Ishikawa (cell line): ENCODE data around the gene AGMO.

Experiments
- CEBPB ChIP-seq: IDR thresholded peaks from 2 replicates; pipeline ENCODE4 v1.6.1; 2012
- CREB1 ChIP-seq: IDR thresholded peaks from 2 replicates; pipeline ENCODE4 v1.6.1; 2012; ENCODE audit warnings: low read depth
- EGR1 ChIP-seq: IDR thresholded peaks from 2 replicates; pipeline ENCODE4 v1.6.1; 2012
- EP300 ChIP-seq: IDR thresholded peaks from 2 replicates; pipeline ENCODE4 v1.6.1; 2012; ENCODE audit warnings: borderline replicate concordance
- FOXM1 ChIP-seq: IDR thresholded peaks from 2 replicates; pipeline ENCODE4 v1.6.1; 2012; ENCODE audit warnings: low read depth, borderline replicate concordance
- MAX ChIP-seq: IDR thresholded peaks from 2 replicates; pipeline ENCODE4 v1.6.1; 2012
- NFIC ChIP-seq: IDR thresholded peaks from 2 replicates; pipeline ENCODE4 v1.6.1; 2012
- RAD21 ChIP-seq: IDR thresholded peaks from 2 replicates; pipeline ENCODE4 v1.6.1; 2012; ENCODE audit warnings: low read depth
- REST ChIP-seq: IDR thresholded peaks from 2 replicates; pipeline ENCODE4 v1.6.1; 2012; ENCODE audit warnings: low read depth, mild to moderate bottlenecking
- TAF1 ChIP-seq: IDR thresholded peaks from 2 replicates; pipeline ENCODE4 v1.6.1; 2012; ENCODE audit warnings: low read depth, mild to moderate bottlenecking
- TCF12 ChIP-seq: IDR thresholded peaks from 2 replicates; pipeline ENCODE4 v1.6.1; 2012; ENCODE audit warnings: low read depth
- TEAD4 ChIP-seq: IDR thresholded peaks from 2 replicates; pipeline ENCODE4 v1.6.1; 2012
- USF1 ChIP-seq: IDR thresholded peaks from 2 replicates; pipeline ENCODE4 v1.6.1; 2012
- YY1 ChIP-seq: IDR thresholded peaks from 2 replicates; pipeline ENCODE4 v1.6.1; 2012; ENCODE audit warnings: low read depth
- ZBTB7A ChIP-seq: IDR thresholded peaks from 2 replicates; pipeline ENCODE4 v1.6.1; 2012; ENCODE audit warnings: low read depth

The AGMO gene

GRCh38 chr7:15280078-15280733 lies 281.6 kb downstream of the AGMO start:
- TF ChIP-seq CEBPB (no peak), YY1 (no peak), MAX (no peak), EP300 (no peak), TCF12 (no peak), TEAD4 (no peak)

- TF ChIP-seq FOXM1 = no peak
- TF ChIP-seq MAX = no peak
- no peak for TF ChIP-seq ZBTB7A
- no peak for TF ChIP-seq EGR1
- TF ChIP-seq YY1 = no peak
- no peak for TF ChIP-seq CEBPB
- TF ChIP-seq NFIC = no peak
- TF ChIP-seq USF1 = no peak
- TF ChIP-seq TEAD4 = no peak
- TF ChIP-seq CREB1 = no peak
- TF ChIP-seq EP300 = no peak
- no peak for TF ChIP-seq TAF1
- TF ChIP-seq TCF12 = no peak
- no peak for TF ChIP-seq RAD21
- TF ChIP-seq REST = no peak
These were observed 282.2 kb downstream of the AGMO start for GRCh38 chr7:15279640-15280039.

GRCh38 chr7:15257689-15258088 lies 304.1 kb downstream of the AGMO start:
- TF ChIP-seq ZBTB7A = no peak
- TF ChIP-seq TAF1 = no peak
- no peak for TF ChIP-seq NFIC

GRCh38 chr7:15252181-15252580 lies 309.6 kb downstream of the AGMO start:
- no peak for TF ChIP-seq EGR1
- no peak for TF ChIP-seq TAF1
- no peak for TF ChIP-seq TEAD4
- no peak for TF ChIP-seq CEBPB
- TF ChIP-seq MAX = no peak

- no peak for TF ChIP-seq ZBTB7A
- TF ChIP-seq FOXM1 = no peak
- no peak for TF ChIP-seq MAX
- no peak for TF ChIP-seq EP300
- TF ChIP-seq YY1 = no peak
These were observed 313.3 kb downstream of the AGMO start for GRCh38 chr7:15248514-15248913.

- TF ChIP-seq RAD21 (no peak), USF1 (no peak), MAX (no peak), NFIC (no peak), EGR1 (no peak), FOXM1 (no peak), TCF12 (no peak), EP300 (no peak), CEBPB (no peak), YY1 (no peak), CREB1 (no peak)
These were observed 316.0 kb downstream of the AGMO start for GRCh38 chr7:15245831-15246230.

GRCh38 chr7:15239801-15240200 lies 322.0 kb downstream of the AGMO start:
- TF ChIP-seq CEBPB (no peak), REST (no peak), EP300 (no peak)
